Globus pallidus (tissue), 1 donor: Measurements from ENCODE around the gene IRS1.

Experiments used
- DNase-seq: peaks from one replicate; pipeline ENCODE4 v3.0.0-alpha.2; 2015; ENCODE audit warnings: low spot score

The IRS1 gene

DNA sequence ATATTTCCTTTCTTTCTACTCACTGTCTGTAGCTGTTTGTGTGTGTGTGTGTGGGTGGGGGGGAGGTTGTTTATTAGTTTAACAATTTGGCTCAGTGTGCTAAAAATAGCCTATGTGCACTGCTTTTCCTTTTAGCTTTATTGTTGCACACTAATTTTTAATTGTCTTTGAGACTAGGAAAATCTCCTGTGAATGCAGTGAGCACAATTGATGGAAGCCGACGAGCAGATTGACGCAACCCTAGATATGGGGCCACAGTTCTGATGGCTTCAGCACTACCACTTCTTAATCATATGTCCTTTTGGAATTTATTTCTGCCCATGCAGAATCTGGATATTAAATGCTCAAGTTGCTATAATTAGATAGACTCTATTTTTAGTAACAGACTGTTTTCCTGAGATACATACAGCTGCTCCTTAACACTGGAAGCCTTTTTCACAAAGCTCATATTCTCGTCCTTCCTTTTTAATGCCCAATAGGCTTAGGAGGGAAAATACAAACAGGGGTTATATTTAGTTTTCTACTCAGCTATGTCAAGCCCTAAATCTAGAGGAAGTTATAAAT lies 109.1 kb downstream of the IRS1 start:
- DNase-seq, result no peak

DNA sequence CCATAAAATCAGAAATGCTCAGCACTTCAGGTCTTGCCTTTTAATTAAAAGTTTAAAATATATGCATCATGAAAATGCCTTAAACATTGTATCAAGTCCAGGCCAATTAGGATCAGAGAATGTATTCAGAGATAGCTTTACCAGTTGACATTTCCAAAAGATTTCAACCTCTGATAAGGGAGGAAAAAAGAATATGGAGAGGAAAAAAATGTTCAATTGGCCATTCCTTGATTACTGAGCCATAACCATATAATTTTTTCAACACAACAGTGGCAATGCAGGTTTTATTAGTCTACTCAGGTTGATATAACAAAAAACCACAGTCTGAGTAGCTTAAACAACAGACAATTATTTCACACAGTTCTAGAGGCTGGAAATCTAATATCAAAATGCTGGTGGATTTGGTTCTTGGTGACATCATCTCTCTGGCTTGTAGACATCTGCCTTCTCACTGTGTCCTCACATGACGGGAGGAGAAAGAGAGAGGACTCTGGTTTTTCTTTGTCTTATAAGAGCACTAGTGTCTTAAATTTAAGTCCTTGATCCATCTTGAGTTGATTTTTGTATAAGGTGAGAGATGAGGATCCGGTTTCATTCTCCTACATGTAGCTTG lies 111.9 kb downstream of the IRS1 start:
- DNase-seq, result no peak

DNA sequence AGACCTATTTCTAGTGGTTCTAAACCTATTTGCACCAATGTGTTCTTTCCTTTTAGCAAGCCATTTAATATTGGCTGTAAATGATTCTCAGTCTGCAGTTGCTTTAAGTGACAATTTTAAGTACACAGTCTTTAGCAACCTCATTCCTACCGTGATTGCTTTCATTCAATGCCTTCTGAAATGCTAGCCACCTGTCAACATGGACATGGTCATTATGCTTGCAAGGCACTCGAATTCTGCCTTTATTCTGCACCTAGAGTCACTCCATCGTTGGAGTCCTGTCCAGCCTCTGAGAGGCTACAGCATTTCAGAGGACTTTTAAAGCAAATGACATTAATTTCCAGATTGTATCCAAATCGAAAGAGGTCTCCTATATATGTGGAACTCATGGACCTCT lies 115.1 kb downstream of the IRS1 start:
- DNase-seq, result no peak

DNA sequence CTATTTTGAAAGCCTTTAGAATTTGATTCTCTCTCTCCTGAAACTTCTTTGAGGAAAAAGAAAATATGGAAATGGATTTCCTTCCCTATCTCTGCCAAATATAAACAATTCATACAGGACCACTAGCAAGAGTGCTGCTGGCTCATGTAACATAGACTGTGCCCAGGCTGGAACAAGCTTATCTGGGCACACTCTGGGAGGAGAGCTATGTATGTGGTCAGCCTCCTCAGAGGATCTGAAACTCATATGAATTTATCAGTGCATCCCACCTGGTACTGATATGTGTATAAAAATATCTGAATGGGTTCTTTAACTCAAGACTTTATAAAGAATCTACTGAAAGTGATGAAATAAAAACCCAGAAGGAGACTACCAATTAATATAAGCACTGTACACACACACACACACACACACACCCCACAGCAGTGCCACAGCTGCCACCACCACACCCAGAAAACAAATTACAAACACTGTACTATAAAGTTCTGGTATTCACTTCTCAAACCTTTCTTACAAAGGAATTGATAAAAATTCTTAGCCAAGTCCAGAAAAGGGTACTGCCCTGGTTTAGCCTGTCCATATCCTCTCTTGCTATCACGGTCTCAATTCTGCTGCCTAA lies 115.6 kb downstream of the IRS1 start:
- no peak for DNase-seq

DNA sequence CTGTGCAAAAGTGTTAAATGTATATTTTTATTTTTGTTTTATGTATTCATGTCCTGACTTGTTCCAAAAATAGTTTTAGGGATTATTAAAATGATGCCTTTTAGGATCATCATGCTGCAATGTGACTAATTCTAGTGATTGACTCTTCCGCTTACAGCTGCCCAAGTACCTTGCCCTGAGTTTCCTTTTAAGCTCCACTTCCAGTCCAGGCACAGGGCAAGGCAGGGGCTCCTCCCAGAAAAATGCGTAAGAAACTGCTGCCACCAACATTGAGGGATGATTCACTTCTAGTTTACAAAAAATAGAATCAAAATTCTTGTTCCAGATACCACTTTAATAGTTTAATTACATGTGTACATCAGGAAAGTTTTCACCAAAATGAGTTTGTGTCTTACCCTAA lies 116.4 kb downstream of the IRS1 start:
- DNase-seq, result no peak
